DMS79 (cell line): ENCODE data around the gene ATP6V0A4.

Experiments used
- DNase-seq: peaks from one replicate; lab custom pipeline; 2025; lab: John Stamatoyannopoulos, UW

The ATP6V0A4 gene

GRCh38 chr7:138661069-138661635 lies 136.8 kb downstream of the ATP6V0A4 start:
- DNase-seq = no peak

- DNase-seq = no peak
Measured at GRCh38 chr7:138658889-138659288, 139.1 kb downstream of the ATP6V0A4 start.

- no peak for DNase-seq
Measured at GRCh38 chr7:138657854-138658386, 140.1 kb downstream of the ATP6V0A4 start.

GRCh38 chr7:138656952-138657351 lies 141.0 kb downstream of the ATP6V0A4 start:
- DNase-seq = no peak
